GM12801 (cell line): ENCODE data around the gene VPS51.

Experiments
- TF ChIP-seq, protein P1 (sequence below): IDR thresholded peaks from one replicate; pipeline ENCODE4 v1.5.1; 2011; ENCODE audit warnings: control low read depth; ENCODE audit not compliant: insufficient read length; ENCODE audit errors: extremely low read depth

VPS51 gene

DNA sequence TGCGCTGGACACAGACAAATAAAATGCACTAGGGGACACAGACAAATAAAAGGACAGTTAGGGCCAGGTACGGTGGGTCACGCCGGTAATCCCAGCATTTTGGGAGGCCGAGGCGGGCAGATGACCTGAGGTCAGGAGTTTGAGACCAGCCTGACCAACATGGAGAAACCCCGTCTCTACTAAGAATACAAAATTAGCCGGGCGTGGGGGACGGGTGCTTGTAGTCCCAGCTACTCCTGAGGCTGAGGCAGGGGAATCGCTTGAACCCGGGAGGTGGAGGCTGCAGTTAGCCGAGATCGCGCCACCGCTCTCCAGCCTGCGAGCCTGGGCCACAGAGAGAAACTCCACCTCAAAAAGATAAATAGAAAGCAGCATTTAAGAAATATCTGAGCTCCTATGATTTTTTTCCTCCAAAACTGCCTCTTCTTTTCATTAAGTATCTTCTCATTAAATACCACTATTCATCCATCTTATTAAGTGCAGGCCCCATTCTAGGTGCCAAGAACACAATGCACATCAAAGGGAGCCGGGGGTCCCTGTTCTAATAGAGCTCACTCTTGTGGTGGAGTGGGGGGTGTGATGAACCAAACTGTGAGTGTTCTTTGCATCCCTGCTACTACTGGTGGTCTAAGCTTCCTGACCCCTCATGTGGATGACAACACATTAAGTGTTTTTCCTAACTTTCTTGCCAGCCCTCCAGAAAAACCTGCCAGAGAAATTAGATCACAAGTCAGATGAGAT is 22.3 kb downstream of the VPS51 start:
- TF ChIP-seq, protein P1, sequence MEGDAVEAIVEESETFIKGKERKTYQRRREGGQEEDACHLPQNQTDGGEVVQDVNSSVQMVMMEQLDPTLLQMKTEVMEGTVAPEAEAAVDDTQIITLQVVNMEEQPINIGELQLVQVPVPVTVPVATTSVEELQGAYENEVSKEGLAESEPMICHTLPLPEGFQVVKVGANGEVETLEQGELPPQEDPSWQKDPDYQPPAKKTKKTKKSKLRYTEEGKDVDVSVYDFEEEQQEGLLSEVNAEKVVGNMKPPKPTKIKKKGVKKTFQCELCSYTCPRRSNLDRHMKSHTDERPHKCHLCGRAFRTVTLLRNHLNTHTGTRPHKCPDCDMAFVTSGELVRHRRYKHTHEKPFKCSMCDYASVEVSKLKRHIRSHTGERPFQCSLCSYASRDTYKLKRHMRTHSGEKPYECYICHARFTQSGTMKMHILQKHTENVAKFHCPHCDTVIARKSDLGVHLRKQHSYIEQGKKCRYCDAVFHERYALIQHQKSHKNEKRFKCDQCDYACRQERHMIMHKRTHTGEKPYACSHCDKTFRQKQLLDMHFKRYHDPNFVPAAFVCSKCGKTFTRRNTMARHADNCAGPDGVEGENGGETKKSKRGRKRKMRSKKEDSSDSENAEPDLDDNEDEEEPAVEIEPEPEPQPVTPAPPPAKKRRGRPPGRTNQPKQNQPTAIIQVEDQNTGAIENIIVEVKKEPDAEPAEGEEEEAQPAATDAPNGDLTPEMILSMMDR: no peak

DNA sequence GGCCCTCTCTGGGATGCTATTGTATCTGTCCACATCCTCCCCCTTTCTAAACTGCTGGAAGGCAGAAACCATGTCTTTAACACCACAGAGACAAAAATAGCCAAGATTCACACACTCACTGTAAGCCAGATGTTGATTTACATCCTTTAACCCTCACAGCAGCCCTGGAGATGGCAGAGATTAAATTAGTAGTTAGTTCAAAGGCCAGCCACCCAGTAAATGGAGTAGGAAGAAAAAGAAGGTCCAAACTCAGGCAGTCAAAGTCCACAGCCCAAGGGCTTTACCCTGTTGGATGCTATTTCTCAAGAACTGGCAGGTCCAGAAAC is 23.6 kb downstream of the VPS51 start:
- TF ChIP-seq, protein P1: no peak

DNA sequence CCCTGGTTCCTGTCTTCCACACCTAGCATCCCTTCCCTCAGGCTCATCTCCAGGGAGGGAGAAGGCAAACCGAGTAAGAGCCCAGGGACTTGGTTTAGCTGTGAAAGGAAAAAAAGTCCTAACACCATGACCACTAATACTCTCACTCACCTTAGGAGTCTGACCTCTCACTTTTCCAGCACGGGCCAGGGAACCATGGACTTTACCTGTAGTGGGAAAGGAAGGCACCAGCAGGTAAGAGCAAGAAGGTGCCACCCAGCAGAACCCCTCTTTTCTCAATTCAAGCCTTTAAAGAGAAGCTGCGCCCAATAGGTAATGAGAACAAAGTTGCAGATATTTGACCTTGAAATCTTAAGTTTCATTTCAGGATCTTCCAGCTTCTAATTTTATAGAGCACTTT is 24.8 kb downstream of the VPS51 start:
- TF ChIP-seq, protein P1: no peak

DNA sequence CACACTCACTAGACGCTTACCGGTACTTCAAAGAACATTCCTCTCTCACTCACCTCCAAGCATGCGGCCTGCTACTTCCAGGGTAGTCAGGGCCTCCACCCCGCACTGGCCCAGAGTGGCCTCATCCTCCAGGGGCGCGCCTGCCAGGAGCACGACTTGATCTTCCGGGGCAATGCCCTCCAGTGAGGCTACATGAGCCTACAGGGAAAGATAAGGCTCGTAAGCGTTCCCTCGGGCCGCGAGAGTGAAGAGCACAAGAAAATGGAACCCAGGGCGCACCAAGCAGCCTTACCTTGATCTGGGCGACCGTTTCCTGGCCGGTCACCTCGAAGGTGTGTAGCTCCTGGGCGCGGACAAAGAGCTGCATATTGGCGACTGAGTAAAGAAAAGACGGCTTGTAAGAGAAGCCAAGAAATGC is 25.4 kb downstream of the VPS51 start:
- TF ChIP-seq, protein P1: no peak

DNA sequence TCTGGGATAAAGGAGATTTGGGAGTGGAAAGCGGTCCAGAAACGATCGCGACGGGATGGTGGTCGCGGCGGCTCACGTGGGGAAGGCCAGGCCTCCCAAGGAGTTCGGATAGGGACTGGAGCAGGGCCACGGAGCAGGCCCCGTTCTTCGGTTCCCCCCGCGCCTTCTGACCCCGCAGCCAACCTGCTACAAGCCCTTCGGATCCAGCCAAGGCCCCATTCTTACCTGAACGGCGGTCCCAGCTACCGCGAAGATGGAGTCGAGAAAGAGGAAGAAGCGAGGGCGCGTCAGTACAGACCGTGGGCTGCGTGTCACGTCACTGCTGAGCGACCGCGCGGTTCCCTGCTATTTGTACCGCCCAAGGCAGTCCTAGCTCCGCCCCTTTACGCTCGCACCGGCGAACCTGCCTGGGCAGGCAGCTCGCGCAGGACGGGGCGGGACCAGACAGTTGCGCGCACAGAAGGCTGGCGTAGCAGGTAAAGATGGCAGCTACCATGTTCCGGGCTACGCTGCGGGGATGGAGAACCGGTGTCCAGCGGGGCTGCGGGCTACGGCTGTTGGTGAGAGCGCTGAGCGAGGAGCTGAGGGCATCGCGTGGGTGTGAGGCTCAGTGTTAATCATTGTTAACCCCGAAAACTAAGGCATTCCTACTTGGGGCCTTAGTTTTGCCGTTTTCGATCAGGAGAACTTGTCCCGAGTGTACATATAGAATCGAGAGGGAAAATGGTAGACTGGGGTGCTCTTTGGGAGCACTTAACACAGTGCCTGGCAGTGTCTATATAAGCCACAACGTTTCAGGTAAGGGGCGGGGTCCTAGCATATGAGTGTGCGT is 26.1 kb downstream of the VPS51 start, which contains the start of the genes FAU and MRPL49:
Gene FAU (minus strand): TSS at position 270 of the 832 bp plus-strand sequence. CDS start 321 bp downstream, outside the sequence.
Gene MRPL49 (plus strand): TSS at position 457 of the 832 bp plus-strand sequence. CDS start 26 bp downstream, at position 483.
- TF ChIP-seq, protein P1: no peak

DNA sequence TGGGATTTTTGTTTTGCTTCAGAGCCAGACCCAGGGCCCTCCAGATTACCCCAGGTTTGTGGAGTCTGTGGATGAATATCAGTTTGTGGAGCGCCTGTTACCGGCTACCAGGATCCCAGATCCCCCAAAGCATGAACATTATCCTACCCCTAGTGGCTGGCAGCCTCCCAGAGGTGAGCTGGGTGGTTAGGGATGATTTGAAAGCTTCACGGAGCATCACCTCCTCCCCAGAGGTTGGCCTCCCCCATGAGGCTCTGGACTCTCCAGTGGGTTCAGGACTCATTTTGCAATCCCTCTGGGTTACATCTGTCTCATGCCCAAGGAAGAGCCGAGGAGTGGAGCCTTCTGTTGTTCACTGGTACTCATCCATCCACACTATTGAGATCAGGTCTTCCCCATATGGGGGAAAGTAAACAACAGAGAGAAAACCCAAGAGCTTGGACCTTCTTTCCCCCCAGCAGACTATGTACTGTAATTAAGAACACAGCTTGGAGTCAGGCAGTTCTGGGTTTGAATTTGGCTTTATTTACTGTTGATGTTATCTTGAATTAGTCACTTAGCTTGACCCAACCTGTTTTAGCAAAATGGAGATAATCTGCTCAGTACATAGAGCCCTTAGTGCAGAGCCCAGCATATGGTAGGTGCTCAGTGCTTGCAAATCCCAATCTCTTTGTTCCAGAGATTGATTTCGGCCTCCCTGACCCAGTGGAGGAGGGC is 28.6 kb downstream of the VPS51 start:
- TF ChIP-seq, protein P1: no peak
